ENCODE measurements around the gene GORAB. TPM values are rescaled to one million over a fixed set of nuclear protein-coding genes. Genes with fewer than 3 reads are reported as not detected.

The GORAB gene
- total RNA-seq, 4 donors from 2014 or later = 13.6 to 29.3 (median 16.7) TPM

DNA sequence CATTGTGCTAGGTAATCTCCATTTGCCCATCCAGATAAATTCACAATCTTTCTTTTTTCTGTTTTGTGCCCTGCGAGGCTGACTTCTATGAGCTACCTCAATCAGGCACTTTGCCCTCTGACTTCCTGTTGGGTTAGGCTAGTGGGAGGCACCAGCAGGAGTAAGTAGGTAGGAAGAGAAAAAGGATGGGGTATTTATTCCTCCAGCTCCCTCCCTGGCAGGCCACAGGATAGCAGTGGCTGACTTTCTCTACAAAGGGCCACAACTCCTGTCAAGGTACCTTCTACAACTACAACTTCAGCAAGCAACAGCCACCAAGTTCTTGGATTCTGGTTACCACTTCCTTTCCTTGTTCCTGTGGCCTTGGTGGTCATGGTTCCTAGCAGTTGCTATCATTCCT lies 18.8 kb upstream of the GORAB start:
- Histone ChIP-seq H3K9me3 (no peaks in the 10 kb centered on the region), H3K4me3 (replicated peaks in 1 of 3) (no peak overlapping the region), H3K36me3 (no peaks in the 10 kb centered on the region), H3K27ac (no peak overlapping the region), H3K4me1 (no peaks in the 10 kb centered on the region), H3K27me3 (no peaks in the 10 kb centered on the region)
- 47 to 97% methylated on average over 1 of the region's 1 CpG for WGBS, 2 donors
- intact Hi-C loops (cut with DNase I) = no loop called here
- DNase-seq = no peak
- TF ChIP-seq POLR2A (IDR thresholded peaks at IDR 0.05) = no peak
- TF ChIP-seq, protein P1, sequence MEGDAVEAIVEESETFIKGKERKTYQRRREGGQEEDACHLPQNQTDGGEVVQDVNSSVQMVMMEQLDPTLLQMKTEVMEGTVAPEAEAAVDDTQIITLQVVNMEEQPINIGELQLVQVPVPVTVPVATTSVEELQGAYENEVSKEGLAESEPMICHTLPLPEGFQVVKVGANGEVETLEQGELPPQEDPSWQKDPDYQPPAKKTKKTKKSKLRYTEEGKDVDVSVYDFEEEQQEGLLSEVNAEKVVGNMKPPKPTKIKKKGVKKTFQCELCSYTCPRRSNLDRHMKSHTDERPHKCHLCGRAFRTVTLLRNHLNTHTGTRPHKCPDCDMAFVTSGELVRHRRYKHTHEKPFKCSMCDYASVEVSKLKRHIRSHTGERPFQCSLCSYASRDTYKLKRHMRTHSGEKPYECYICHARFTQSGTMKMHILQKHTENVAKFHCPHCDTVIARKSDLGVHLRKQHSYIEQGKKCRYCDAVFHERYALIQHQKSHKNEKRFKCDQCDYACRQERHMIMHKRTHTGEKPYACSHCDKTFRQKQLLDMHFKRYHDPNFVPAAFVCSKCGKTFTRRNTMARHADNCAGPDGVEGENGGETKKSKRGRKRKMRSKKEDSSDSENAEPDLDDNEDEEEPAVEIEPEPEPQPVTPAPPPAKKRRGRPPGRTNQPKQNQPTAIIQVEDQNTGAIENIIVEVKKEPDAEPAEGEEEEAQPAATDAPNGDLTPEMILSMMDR (IDR thresholded peaks at IDR 0.05) = no peak

DNA sequence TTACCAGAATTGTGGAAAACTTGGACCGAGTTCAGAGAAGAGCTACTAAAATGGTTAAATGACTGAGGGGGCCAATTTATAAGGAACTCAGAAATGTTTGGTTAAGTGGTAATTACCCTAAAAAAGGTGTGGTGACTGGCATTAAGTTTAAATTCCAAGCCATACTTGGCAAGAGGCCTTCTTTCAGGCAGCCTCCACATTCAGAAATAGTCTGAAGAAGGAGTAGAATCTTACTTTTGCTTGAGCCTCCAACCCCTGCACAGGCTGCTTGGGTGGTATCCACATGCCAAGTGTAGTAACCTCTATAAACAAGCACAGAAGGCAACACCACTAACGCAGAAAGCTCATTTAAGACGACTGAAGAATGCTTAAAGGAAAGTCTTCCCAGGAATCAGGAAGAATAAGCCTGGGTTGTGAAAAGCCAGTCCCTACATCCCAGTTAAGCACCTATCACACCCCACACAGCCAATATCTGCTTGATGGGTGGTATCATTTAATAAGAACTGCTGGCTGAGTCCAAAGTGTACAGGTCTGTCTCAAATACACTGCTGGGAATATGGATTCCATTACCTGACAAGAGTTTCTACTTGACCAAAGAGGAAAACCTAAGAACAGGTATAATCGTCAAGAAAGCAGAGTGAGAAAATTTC lies 13.7 kb upstream of the GORAB start:
- no peak overlapping the region for H3K27ac ChIP-seq
- 77 to 81% methylated on average over 4 of the region's 4 CpGs for WGBS, 2 donors
- no peaks in the 10 kb centered on the region for H3K9me3 ChIP-seq
- no peaks in the 10 kb centered on the region for H3K27me3 ChIP-seq
- intact Hi-C loops (cut with DNase I) = no loop called here
- no peaks in the 10 kb centered on the region for H3K36me3 ChIP-seq
- no peaks in the 10 kb centered on the region for H3K4me1 ChIP-seq
- TF ChIP-seq, protein P1 (IDR thresholded peaks at IDR 0.05) = no peak
- no peak for TF ChIP-seq POLR2A (IDR thresholded peaks at IDR 0.05)
- DNase-seq = no peak
- H3K4me3 ChIP-seq (replicated peaks in 1 of 3) = no peak overlapping the region

DNA sequence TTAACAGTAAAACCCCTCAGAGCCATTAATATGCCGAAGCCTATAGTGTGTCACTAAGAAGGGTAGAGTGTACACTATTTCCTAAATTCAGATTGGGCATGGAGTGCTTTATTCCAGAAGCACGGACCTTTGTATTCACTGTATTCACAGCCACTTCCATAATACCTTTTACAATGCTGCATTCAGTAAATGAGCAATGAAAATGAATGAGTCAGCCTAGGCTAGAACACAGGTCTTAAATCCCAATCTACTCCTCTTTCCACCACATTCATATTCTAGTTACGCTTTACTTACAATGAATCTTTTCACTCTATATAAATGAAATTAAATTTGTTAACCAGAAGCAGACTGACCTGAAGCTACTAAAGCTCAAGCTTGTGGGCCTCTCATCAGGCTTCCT lies 13.0 kb upstream of the GORAB start:
- WGBS, 2 donors = 90 to 91% methylated on average over 3 of the region's 3 CpGs
- Histone ChIP-seq H3K4me1 (no peaks in the 10 kb centered on the region), H3K27me3 (no peaks in the 10 kb centered on the region), H3K36me3 (no peaks in the 10 kb centered on the region), H3K27ac (no peak overlapping the region), H3K4me3 (replicated peaks in 1 of 3) (no peak overlapping the region), H3K9me3 (no peaks in the 10 kb centered on the region)
- DNase-seq = no peak
- intact Hi-C loops (cut with DNase I) = no loop called here
- TF ChIP-seq POLR2A (IDR thresholded peaks at IDR 0.05) = no peak

DNA sequence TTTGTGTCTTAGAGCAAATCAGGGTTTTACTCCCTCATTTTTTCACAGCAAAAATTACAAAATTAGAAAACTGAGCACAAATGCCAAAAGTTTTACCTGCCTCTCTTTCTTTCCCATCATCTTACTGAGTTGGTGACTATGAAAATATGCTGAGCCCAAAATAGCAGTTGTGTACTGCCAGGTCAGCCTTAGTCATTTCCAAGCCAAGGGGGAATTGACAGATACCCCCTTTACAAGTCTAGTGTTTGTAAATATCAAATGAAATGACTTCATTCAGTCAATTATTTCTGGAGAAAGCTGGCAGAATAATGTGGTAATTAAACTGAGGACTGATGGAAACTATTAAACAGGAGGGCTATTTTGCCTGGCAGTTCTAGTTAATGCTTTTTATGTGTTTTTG lies 11.4 kb upstream of the GORAB start:
- TF ChIP-seq POLR2A (IDR thresholded peaks at IDR 0.05) = no peak
- TF ChIP-seq, protein P1 (IDR thresholded peaks at IDR 0.05) = no peak
- intact Hi-C loops (cut with DNase I) = no loop called here
- Histone ChIP-seq H3K4me1 (no peaks in the 10 kb centered on the region), H3K36me3 (no peaks in the 10 kb centered on the region), H3K27ac (no peak overlapping the region), H3K27me3 (no peaks in the 10 kb centered on the region), H3K4me3 (replicated peaks in 1 of 3) (no peak overlapping the region), H3K9me3 (no peaks in the 10 kb centered on the region)
- DNase-seq = no peak

DNA sequence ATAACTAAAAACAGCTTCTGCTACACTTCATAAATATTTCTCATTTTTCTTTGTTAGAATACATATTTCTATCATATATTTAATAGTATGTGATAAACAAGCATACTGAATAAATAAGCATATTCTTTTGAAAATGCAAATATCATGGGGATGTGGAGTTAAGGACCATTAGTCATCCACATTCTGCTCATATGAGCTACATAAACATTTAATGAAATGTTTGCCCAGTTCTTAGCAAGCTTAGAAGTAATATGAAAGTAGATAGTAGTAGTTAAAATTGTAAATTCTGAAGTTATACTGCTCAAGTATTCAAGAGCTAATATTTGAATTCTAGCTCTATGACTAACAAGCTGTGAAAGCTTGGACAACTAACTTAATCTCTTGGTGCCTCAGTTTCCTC lies 10.1 kb upstream of the GORAB start:
- H3K27me3 ChIP-seq = no peaks in the 10 kb centered on the region
- H3K4me3 ChIP-seq (replicated peaks in 1 of 3) = no peak overlapping the region
- H3K36me3 ChIP-seq = no peaks in the 10 kb centered on the region
- no peaks in the 10 kb centered on the region for H3K9me3 ChIP-seq
- H3K4me1 ChIP-seq = no peaks in the 10 kb centered on the region
- no peak for TF ChIP-seq POLR2A (IDR thresholded peaks at IDR 0.05)
- TF ChIP-seq, protein P1 (IDR thresholded peaks at IDR 0.05) = no peak
- DNase-seq = no peak
- H3K27ac ChIP-seq = no peak overlapping the region
- intact Hi-C loops (cut with DNase I) = no loop called here
